ENCODE measurements around the gene TH.

Gene TH

DNA sequence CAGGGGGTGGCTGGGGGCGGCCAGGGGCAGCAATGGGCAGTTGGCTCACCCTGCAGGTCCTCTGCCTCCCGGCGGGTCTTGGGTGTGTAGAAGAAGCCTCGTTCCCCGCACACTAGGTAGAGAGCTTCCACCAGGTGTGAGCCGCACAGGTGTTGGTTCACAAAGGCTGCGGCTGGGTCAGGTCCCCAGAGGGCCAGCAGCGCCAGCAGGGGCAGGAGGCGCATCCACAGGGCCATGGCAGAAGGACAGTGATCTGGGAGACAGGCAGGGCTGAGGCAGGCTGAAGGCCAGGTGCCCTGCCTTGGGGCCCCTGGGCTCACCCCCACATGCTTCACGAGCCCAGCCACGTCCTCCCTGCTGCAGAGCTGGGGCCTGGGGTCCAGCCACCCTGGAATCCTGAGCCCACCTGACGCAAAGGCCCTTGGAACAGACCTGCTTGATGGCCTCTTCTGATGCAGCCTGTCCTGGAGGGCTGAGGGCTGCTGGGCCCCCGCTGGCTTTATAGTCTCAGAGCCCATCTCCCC is 10.8 kb downstream of the TH start, which contains the start of gene INS:
INS (minus strand) TSS at position 474 of the 524 bp plus-strand sequence; CDS start at position 236, 238 bp downstream.
- in situ Hi-C loops (cut with HindIII; ENCODE audit: low pct_ligation_motif_present, low sequenced_read_pairs) = no loop called here
- no peak within 1 kb of the TSS for H3K4me3 ChIP-seq (ENCODE audit: low read depth, low read length)
- H3K27me3 ChIP-seq (replicated peaks) = peaks cover 1% of the 10 kb centered on the region
- TF ChIP-seq, protein P1, sequence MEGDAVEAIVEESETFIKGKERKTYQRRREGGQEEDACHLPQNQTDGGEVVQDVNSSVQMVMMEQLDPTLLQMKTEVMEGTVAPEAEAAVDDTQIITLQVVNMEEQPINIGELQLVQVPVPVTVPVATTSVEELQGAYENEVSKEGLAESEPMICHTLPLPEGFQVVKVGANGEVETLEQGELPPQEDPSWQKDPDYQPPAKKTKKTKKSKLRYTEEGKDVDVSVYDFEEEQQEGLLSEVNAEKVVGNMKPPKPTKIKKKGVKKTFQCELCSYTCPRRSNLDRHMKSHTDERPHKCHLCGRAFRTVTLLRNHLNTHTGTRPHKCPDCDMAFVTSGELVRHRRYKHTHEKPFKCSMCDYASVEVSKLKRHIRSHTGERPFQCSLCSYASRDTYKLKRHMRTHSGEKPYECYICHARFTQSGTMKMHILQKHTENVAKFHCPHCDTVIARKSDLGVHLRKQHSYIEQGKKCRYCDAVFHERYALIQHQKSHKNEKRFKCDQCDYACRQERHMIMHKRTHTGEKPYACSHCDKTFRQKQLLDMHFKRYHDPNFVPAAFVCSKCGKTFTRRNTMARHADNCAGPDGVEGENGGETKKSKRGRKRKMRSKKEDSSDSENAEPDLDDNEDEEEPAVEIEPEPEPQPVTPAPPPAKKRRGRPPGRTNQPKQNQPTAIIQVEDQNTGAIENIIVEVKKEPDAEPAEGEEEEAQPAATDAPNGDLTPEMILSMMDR (IDR thresholded peaks at IDR 0.05; ENCODE audit: low read depth, low read length, missing control alignments) = no peak
- no peak within 1 kb of the TSS for H3K27ac ChIP-seq
- no peak for DNase-seq
- H3K36me3 ChIP-seq (replicated peaks) = no peaks in the 10 kb centered on the region

DNA sequence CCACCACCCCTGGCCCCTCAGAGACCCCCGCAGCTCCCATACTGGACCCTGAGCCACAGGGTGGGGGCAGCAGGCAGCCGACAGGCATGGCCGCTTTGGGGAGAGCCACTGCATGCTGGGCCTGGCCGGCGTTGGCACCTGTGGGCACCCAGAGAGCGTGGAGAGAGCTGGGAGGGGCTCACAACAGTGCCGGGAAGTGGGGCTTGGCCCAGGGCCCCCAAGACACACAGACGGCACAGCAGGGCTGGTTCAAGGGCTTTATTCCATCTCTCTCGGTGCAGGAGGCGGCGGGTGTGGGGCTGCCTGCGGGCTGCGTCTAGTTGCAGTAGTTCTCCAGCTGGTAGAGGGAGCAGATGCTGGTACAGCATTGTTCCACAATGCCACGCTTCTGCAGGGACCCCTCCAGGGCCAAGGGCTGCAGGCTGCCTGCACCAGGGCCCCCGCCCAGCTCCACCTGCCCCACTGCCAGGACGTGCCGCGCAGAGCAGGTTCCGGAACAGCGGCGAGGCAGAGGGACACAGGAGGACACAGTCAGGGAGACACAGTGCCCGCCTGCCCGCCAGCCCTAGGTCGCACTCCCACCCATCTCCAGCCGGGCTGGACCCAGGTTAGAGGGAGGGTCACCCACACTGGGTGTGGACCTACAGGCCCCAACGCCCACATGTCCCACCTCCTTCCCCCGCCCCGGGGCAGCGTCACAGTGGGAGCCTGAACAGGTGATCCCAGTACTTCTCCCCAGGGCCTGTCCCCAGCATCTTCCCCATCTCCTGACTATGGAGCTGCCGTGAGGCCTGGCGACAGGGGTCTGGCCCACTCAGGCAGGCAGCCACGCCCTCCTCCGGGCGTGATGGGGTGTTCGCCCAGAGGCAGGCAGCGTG is 11.8 kb downstream of the TH start:
- in situ Hi-C loops (cut with HindIII; ENCODE audit: low pct_ligation_motif_present, low sequenced_read_pairs) = no loop called here
- Histone ChIP-seq H3K27me3 (replicated peaks) (peaks cover 1% of the 10 kb centered on the region), H3K4me3 (ENCODE audit: low read depth, low read length) (no peak overlapping the region), H3K36me3 (replicated peaks) (no peaks in the 10 kb centered on the region), H3K27ac (no peak overlapping the region)
- no peak for DNase-seq
- TF ChIP-seq, protein P1 (IDR thresholded peaks at IDR 0.05; ENCODE audit: low read depth, low read length, missing control alignments) = no peak

DNA sequence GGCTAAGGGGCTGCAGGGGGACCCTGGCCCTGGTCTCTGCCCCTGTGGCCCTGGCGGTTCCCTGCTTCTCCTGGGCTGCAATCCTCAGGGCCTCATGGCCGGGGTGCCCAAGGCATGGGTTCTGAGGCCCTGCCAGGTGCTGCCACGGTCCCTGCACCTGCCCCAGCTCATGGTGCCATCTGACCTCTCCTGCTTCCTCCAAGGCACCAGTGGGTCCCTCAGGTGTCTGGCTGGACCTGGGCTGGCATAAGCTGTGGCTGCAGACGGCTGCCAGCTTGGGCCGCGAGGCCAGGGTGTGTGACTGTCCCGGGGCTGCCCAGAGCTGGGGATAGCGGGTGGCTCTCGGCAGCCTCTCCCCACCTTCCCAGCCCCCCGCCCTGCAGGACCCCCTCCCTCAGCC is 12.6 kb downstream of the TH start:
- H3K36me3 ChIP-seq (replicated peaks) = no peaks in the 10 kb centered on the region
- no peak overlapping the region for H3K4me3 ChIP-seq (ENCODE audit: low read depth, low read length)
- DNase-seq = no peak
- H3K27ac ChIP-seq = no peak overlapping the region
- TF ChIP-seq, protein P1 (IDR thresholded peaks at IDR 0.05; ENCODE audit: low read depth, low read length, missing control alignments) = no peak
- in situ Hi-C loops (cut with HindIII; ENCODE audit: low pct_ligation_motif_present, low sequenced_read_pairs) = no loop called here
- H3K27me3 ChIP-seq (replicated peaks) = peaks cover 1% of the 10 kb centered on the region

GRCh38 chr11:2158296-2158737 is 13.3 kb downstream of the TH start:
- Histone ChIP-seq H3K36me3 (replicated peaks) (no peaks in the 10 kb centered on the region), H3K4me3 (ENCODE audit: low read depth, low read length) (no peak overlapping the region), H3K27me3 (replicated peaks) (peaks cover 1% of the 10 kb centered on the region), H3K27ac (no peak overlapping the region)
- in situ Hi-C loops (cut with HindIII; ENCODE audit: low pct_ligation_motif_present, low sequenced_read_pairs) = no loop called here
- no peak for DNase-seq
- TF ChIP-seq, protein P1 (IDR thresholded peaks at IDR 0.05; ENCODE audit: low read depth, low read length, missing control alignments) = no peak

GRCh38 chr11:2157294-2158040 is 14.1 kb downstream of the TH start:
- in situ Hi-C loops (cut with HindIII; ENCODE audit: low pct_ligation_motif_present, low sequenced_read_pairs) = no loop called here
- TF ChIP-seq, protein P1 (IDR thresholded peaks at IDR 0.05; ENCODE audit: low read depth, low read length, missing control alignments) = no peak
- Histone ChIP-seq H3K4me3 (ENCODE audit: low read depth, low read length) (no peak overlapping the region), H3K27me3 (replicated peaks) (peaks cover 1% of the 10 kb centered on the region), H3K36me3 (replicated peaks) (no peaks in the 10 kb centered on the region), H3K27ac (no peak overlapping the region)
- DNase-seq = no peak

All from brain microvascular endothelial cell (primary cell).